SK-N-DZ (cell line): ENCODE results near the gene SRGAP2C.
A peak's percentile ranks its signal among the peaks of the same experiment; 100 is the strongest.
"Not testable (repeated sequence)": the region's sequence is repeated elsewhere in the genome, so short reads cannot be mapped to it uniquely, and the experiment has no call there.

Experiments used
- DNase-seq: peaks from one replicate; pipeline ENCODE4 v3.0.0-alpha.2; 2015; ENCODE audit warnings: low spot score
- small RNA-seq, 2 experiments: library from RNA; depleted of rRNA; stranded (forward); fragments of <200 nt; gene quantifications; one replicate each; pipeline ENCODE3, GENCODE V24; 2014

The SRGAP2C gene

DNA sequence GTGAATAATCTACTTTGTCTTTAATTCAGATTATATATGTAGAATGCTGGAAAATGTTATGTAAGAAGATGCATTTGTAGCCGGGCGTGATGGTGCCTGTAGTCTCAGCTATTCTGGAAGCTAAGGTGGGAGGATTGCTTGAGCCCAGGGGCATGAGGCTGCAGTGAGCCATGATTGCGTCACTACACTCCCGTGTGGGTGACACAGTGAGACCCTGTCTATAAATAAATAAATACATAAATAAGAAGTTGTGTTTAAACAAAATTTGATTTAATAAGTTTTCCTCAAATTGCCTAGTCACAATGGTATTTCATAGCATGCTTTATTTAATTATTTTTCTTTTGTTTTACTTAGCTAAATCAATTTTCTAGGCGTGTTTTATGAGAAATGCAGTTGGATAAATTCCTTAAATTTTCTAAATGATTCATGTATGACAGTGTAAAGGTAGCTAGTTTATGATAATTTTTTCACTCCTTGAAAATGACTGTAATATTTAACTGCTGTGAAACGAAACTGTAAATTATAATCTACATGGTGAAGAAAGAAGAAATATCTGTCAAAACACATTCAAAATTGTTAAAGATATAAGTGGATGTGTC, 232.6 kb downstream of the SRGAP2C start:
- DNase-seq = no peak

DNA sequence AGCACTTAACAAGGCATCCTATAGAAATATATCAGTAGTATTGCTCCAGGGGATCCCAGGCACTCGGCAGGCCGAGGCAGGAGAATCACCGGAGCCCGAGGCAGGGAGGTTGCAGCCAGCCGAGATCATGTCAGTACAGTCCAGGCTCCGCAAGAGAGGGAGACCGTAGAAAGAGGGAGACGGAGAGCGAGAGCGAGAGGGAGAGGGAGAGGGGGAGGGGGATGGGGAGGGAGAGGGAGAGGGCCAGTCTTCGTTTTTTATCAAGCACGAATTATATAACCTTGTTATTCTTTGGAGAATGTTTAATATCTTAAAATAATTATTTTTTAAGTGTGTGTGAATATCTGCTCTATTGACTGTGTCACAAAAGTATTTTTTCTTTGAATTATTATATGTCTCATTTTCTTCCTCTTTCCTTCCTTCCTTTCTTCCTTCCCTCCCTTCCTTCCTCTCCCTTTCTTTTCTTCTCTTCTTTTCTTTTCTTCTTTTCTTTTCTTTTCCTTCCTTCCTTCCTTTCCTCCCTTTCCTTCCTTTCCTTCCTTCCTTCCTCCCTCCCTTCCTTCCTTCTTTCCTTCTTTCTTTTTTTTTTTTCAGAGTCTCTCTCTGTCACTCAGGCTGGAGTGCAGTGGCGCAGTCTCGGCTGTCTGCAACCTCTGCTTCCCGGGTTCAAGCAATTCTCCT, 233.7 kb downstream of the SRGAP2C start:
- DNase-seq = peak; percentile 9

DNA sequence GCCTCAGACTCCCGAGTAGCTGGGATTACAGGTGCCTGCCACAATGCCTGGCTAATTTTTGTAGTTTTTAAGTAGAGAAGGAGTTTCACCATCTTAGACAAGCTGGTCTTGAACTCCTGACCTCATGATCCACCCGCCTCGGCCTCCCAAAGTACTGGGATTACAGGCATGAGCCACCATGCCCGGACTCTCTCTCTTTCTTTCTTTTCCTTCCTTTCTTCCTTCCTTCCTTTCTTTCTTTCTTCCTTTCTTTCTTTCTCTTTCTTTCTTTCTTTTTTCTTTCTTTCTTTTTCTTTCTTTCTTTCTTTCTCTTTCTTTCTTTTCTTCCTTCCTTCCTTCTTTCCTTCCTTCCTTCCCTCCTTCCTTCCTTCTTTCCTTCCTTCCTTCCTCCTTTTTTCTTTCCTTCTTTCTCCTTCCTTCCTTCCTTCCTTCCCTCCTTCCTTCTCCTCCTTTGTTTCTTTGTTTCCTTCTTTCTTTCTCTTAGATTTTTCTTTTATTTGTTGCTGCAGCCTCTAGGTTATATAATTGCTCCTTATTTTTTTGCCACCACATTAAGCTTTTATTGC, 234.4 kb downstream of the SRGAP2C start:
- not testable (repeated sequence) for DNase-seq

DNA sequence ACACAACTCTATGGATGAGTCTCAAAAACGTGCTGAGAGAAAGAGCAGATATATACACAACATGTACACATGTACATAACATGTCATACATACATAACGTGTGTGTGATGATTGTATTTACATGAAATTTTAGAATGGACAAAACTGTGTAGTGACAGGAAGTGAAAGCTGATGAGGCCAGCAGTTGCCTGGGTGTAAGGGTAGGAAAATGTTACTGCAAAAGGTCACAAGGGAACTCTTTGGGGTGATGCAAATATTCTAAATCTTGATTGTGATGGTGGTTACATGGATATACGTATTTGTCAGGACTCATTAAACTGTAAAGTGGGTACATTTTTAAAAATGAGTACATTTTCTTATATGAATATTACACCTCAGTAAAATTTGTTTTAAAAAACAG, 236.7 kb downstream of the SRGAP2C start:
- DNase-seq = not testable (repeated sequence)

GRCh38 chr1:121423956-121424355, 239.2 kb downstream of the SRGAP2C start:
- DNase-seq = not testable (repeated sequence)

DNA sequence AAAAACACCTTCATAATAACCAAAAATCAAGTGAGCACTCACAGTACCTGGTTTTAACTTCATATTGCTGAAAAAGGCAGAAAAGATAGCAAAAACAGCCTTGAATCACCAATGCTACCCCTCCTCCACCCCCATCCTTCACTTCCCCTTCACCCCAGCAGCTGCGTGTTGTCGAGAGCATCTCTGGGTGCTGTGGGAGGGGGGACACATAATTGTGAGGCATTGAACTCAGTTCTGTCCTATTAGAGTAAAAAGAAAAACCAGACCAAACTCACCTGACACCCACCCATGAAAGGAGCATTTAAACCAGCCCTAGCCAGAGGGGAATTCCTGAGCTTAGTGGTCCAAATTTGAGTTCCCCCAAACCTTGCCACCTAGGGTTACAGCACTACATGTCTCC, 248.7 kb downstream of the SRGAP2C start:
- not testable (repeated sequence) for DNase-seq

DNA sequence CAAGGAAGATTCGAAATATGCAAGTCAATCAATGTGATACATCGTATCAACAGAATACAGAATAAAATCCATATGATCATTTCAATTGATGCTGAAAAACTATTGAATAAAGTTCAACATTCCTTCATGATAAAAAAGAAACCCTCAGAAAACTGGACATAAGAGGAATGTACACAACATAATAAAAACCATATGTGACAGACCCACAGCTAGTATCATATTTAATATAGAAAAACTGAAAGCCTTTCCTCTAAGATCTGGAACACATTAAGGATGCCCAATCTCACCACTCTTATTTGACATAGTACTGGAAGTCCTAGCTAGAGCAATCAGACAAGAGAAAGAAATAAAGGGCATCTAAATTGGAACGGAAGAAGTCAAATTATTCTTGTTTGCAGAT, 254.1 kb downstream of the SRGAP2C start:
- DNase-seq = not testable (repeated sequence)

DNA sequence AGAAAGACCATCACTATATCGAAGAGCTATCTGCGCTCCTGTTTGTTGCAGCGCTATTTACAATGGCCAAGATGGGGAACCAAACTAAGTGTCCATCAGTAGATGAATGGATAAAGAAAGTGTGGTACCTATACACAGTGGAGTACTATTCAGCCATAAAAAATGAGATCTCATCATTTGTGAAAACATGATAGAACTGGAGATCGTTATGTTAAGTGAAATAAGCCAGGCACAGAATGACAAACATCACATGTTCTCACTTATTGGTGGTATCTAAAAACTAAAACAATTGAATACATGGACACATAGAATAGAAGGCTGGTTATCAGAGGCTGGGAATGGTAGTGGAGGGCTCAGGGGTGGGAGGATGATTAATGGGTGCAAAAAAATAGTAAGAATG, 256.2 kb downstream of the SRGAP2C start:
- no peak for DNase-seq

Small RNAs within 50 kb of the gene (small RNA-seq; reads per million reads assigned to genes)
- gene AC243994.1 = 0 reads per million in 2 experiments
